HepG2 (cell line): Measurements from ENCODE around the gene MRPS35. TPM values are rescaled to one million over a fixed set of nuclear protein-coding genes. Genes with fewer than 3 reads are reported as not detected.

Source experiments
- ATAC-seq: fragments of 200-7000 bp; cut with Tn5 transposase; 3 replicates; pipeline ENCODE4 v1.9.1; 2020; ENCODE audit warnings: mild to moderate bottlenecking, moderate library complexity
- BruUV-seq: library from RNA; stranded (reverse); fragments of 400-500 nt; replicated peaks from 2 replicates; lab custom pipeline; 2021; lab: Mats Ljungman, UMichigan
- CTCF ChIA-PET: fragments of 300-600 bp; formaldehyde crosslinking; extraction: SDS; loops from one replicate; lab custom pipeline; 2021; ENCODE audit warnings: low total read pairs, inconsistent platforms, low intra/inter-chr PET ratio; lab: Yijun Ruan, JAX
- POLR2A ChIA-PET: fragments of 350-600 bp; sonication (Branson Sonifier 250); formaldehyde crosslinking; loops from one replicate; lab custom pipeline; 2020; ENCODE audit warnings: antibody characterized with exemption, inconsistent platforms; lab: Yijun Ruan, JAX
- DNase-seq: peaks from one replicate; pipeline ENCODE4 v3.0.0-alpha.2; 2015; ENCODE audit warnings: low spot score
- FAIRE-seq: peaks from 3 replicates; lab custom pipeline; 2011; peaks lifted over from hg19 to GRCh38; lab: Jason Lieb, UNC
- H2AFZ ChIP-seq: one replicate; pipeline ENCODE4 v1.6.1; 2011; ENCODE audit warnings: low read length, inconsistent platforms
- H3K27ac ChIP-seq: fragments of 300-600 bp; 3 replicates; pipeline ENCODE4 v1.8.0; 2011; ENCODE audit warnings: mixed run types, mild to moderate bottlenecking, mixed read lengths, low read length, inconsistent platforms; ENCODE audit not compliant: insufficient read depth; ENCODE audit errors: extremely low read length
- H3K27me3 ChIP-seq, 2 experiments: fragments of 200-600 bp in 1 of 2; 2 replicates in 1 of 2; 3 replicates in 1 of 2; pipeline versions ENCODE4 v1.6.0 to v1.8.0; 2011; ENCODE audit warnings: low read length in 2 of 2, mild to moderate bottlenecking in 2 of 2, moderate library complexity in 2 of 2, inconsistent platforms in 1 of 2; ENCODE audit not compliant: insufficient read depth in 2 of 2, control insufficient read depth in 1 of 2
- H3K36me3 ChIP-seq, 2 experiments: fragments of 200-600 bp in 1 of 2; replicated peaks in 1 of 2; 2 replicates in 1 of 2; 3 replicates in 1 of 2; pipeline versions ENCODE4 v1.5.1 to v1.8.0; 2011; ENCODE audit warnings: low read length in 2 of 2, inconsistent platforms in 1 of 2; ENCODE audit not compliant: insufficient read depth in 2 of 2, control insufficient read depth in 1 of 2
- H3K4me1 ChIP-seq: 2 replicates; pipeline ENCODE4 v1.5.1; 2012; ENCODE audit warnings: low read length, inconsistent platforms; ENCODE audit not compliant: insufficient read depth
- H3K4me2 ChIP-seq: 2 replicates; pipeline ENCODE4 v1.6.0; 2011; ENCODE audit warnings: low read depth, low read length, inconsistent platforms
- H3K4me3 ChIP-seq, 3 experiments: fragments of 200-600 bp in 1 of 3; sonication (generic), shearing (Covaris generic) in 1 of 3; replicated peaks in 1 of 3; 2 replicates each; pipeline ENCODE4 v1.5.1; 2011 to 2016; ENCODE audit warnings: low read length in 3 of 3, inconsistent platforms in 2 of 3, low read depth in 2 of 3, mild to moderate bottlenecking in 2 of 3, control low read depth in 1 of 3, mixed read lengths in 1 of 3; ENCODE audit not compliant: insufficient read depth in 1 of 3
- H3K79me2 ChIP-seq: one replicate; pipeline ENCODE4 v1.6.1; 2011; ENCODE audit warnings: low read length, inconsistent platforms; ENCODE audit not compliant: insufficient read depth
- H3K9ac ChIP-seq: 2 replicates; pipeline ENCODE4 v1.6.0; 2011; ENCODE audit warnings: mild to moderate bottlenecking, low read depth, low read length, inconsistent platforms; ENCODE audit not compliant: insufficient read depth
- H3K9me3 ChIP-seq: 2 replicates; pipeline ENCODE4 v1.5.1; 2012; ENCODE audit warnings: mild to moderate bottlenecking, low read length
- H4K20me1 ChIP-seq: 2 replicates; pipeline ENCODE4 v1.6.0; 2011; ENCODE audit warnings: inconsistent platforms, mild to moderate bottlenecking, low read length, moderate library complexity; ENCODE audit not compliant: insufficient read depth
- DMTF1 ChIP-seq: sonication (generic); formaldehyde crosslinking; IDR thresholded peaks from 2 replicates; pipeline ENCODE4 v1.4.0; 2020; ENCODE audit warnings: mild to moderate bottlenecking, missing genetic modification reagents
- IRX3 ChIP-seq: sonication (generic); formaldehyde crosslinking; IDR thresholded peaks from 2 replicates; pipeline ENCODE4 v1.8.1; 2023; ENCODE audit warnings: mild to moderate bottlenecking, low read depth, missing genetic modification reagents, borderline replicate concordance
- SMAD9 ChIP-seq: sonication (generic); formaldehyde crosslinking; IDR thresholded peaks from 2 replicates; pipeline ENCODE4 v1.5.1; 2020; ENCODE audit warnings: mild to moderate bottlenecking, missing genetic modification reagents
- ZNF33B ChIP-seq: sonication (generic); formaldehyde crosslinking; IDR thresholded peaks from 2 replicates; pipeline ENCODE4 v1.5.1; 2020; ENCODE audit warnings: mild to moderate bottlenecking, missing genetic modification reagents
- ZNF780A ChIP-seq: sonication (generic); formaldehyde crosslinking; IDR thresholded peaks from 2 replicates; pipeline ENCODE4 v1.8.0; 2022; ENCODE audit warnings: mild to moderate bottlenecking, missing genetic modification reagents, moderate library complexity
- WGBS: methylation state at CpG from one replicate; pipeline ENCODE4 v1.1.6; 2017; ENCODE audit warnings: low lambda C conversion rate; 5-methylcytosine and 5-hydroxymethylcytosine counted together
- in situ Hi-C: cut with HindIII; loops from 2 replicates; pipeline ENCODE4 v1.10.0; 2017; ENCODE audit warnings: low pct_unique_long_range_greater_than_20kb; ENCODE audit not compliant: extremely low pct_ligation_motif_present
- intact Hi-C: fragments of 100-400 bp; cut with micrococcal nuclease; formaldehyde crosslinking; loops from one replicate; pipeline ENCODE4 v1.10.0; 2022; ENCODE audit not compliant: unreplicated experiment
- polyA plus RNA-seq, 8 experiments: library from polyadenylated mRNA; depleted of rRNA in 3 of 8; stranded (reverse) in 7 of 8; unstranded in 1 of 8; fragments of >200 nt; fragmentation: Illumina TruSeq in 4 of 8; extraction: Trizol in 4 of 8; gene quantifications; 2 replicates each; pipeline versions ENCODE4 v1.2.1 to v1.2.3, GENCODE V29; 2011 to 2016; ENCODE audit warnings: low read depth in 4 of 8, missing spikeins in 1 of 8, mixed read lengths in 1 of 8; ENCODE audit not compliant: insufficient read depth in 1 of 8
- total RNA-seq, 5 experiments: library from RNA; depleted of rRNA; stranded (reverse); fragments of >200 nt; fragmentation: Illumina TruSeq; extraction: Trizol; gene quantifications; 2 replicates each; pipeline ENCODE4 v1.2.3, GENCODE V29; 2016; ENCODE audit warnings: low read depth in 1 of 5
- TF ChIP-seq, protein P1 (sequence below): sonication (generic); formaldehyde crosslinking; IDR thresholded peaks from 2 replicates; pipeline ENCODE4 v1.5.0; 2020; ENCODE audit warnings: mild to moderate bottlenecking, missing genetic modification reagents
- TF ChIP-seq, protein P2 (sequence below): sonication (generic); formaldehyde crosslinking; IDR thresholded peaks from 2 replicates; pipeline ENCODE4 v1.4.0; 2020; ENCODE audit warnings: missing genetic modification reagents, borderline replicate concordance

MRPS35 gene
- total and polyA plus RNA-seq, 2 of the 13 experiments (the other 11 are each of a cell fraction or from before 2014, with no cell fraction given), result 63.4 to 104 TPM

- intact Hi-C loops, result no loop called here
- WGBS, result 89% methylated on average over 3 of the region's 3 CpGs
- Histone ChIP-seq H2AFZ (no peak overlapping the region), H3K4me1 (peaks cover 12% of the 10 kb centered on the region), H3K36me3 (no peaks in the 10 kb centered on the region), H4K20me1 (no peaks in the 10 kb centered on the region), H3K9me3 (no peaks in the 10 kb centered on the region), H3K4me2 (no peak overlapping the region), H3K9ac (no peak overlapping the region), H3K27me3 (no peaks in the 10 kb centered on the region; a peak in 1 of 5 replicates), H3K4me3 (no peak overlapping the region), H3K79me2 (no peaks in the 10 kb centered on the region), H3K27ac (no peak overlapping the region)
- FAIRE-seq, result no peak
- in situ Hi-C loops, result no loop called here
- ChIA-PET CTCF (no interaction called here), POLR2A (no interaction called here)
- no peak for TF ChIP-seq ZNF33B (CRISPR knock-in tag)
- TF ChIP-seq SMAD9, result no peak
- no peak for TF ChIP-seq ZNF780A
- TF ChIP-seq IRX3 (CRISPR knock-in tag), result no peak
- TF ChIP-seq, protein P1, sequence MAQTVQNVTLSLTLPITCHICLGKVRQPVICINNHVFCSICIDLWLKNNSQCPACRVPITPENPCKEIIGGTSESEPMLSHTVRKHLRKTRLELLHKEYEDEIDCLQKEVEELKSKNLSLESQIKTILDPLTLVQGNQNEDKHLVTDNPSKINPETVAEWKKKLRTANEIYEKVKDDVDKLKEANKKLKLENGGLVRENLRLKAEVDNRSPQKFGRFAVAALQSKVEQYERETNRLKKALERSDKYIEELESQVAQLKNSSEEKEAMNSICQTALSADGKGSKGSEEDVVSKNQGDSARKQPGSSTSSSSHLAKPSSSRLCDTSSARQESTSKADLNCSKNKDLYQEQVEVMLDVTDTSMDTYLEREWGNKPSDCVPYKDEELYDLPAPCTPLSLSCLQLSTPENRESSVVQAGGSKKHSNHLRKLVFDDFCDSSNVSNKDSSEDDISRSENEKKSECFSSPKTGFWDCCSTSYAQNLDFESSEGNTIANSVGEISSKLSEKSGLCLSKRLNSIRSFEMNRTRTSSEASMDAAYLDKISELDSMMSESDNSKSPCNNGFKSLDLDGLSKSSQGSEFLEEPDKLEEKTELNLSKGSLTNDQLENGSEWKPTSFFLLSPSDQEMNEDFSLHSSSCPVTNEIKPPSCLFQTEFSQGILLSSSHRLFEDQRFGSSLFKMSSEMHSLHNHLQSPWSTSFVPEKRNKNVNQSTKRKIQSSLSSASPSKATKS (CRISPR knock-in tag), result no peak
- TF ChIP-seq, protein P2, sequence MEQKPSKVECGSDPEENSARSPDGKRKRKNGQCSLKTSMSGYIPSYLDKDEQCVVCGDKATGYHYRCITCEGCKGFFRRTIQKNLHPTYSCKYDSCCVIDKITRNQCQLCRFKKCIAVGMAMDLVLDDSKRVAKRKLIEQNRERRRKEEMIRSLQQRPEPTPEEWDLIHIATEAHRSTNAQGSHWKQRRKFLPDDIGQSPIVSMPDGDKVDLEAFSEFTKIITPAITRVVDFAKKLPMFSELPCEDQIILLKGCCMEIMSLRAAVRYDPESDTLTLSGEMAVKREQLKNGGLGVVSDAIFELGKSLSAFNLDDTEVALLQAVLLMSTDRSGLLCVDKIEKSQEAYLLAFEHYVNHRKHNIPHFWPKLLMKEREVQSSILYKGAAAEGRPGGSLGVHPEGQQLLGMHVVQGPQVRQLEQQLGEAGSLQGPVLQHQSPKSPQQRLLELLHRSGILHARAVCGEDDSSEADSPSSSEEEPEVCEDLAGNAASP (CRISPR knock-in tag), result no peak
- TF ChIP-seq DMTF1 (CRISPR knock-in tag), result no peak
- no peak for ATAC-seq
- DNase-seq, result no peak
- no TSS peak for BruUV-seq
These were observed 56.0 kb downstream of the MRPS35 start for GRCh38 chr12:27766587-27766986.
